GM20000 (cell line): ENCODE results near the gene RAB30.

ENCODE experiments used
- DNase-seq: peaks from one replicate; pipeline ENCODE4 v3.0.0; 2012; ENCODE audit warnings: low spot score
- CTCF ChIP-seq: IDR thresholded peaks from 2 replicates; pipeline ENCODE4 v1.5.1; 2012; ENCODE audit warnings: mild to moderate bottlenecking, control low read depth; ENCODE audit errors: extremely low read depth, missing control alignments

Gene RAB30

GRCh38 chr11:83047515-83048225 is 24.0 kb downstream of the RAB30 start:
- no peak for TF ChIP-seq CTCF
- no peak for DNase-seq

DNA sequence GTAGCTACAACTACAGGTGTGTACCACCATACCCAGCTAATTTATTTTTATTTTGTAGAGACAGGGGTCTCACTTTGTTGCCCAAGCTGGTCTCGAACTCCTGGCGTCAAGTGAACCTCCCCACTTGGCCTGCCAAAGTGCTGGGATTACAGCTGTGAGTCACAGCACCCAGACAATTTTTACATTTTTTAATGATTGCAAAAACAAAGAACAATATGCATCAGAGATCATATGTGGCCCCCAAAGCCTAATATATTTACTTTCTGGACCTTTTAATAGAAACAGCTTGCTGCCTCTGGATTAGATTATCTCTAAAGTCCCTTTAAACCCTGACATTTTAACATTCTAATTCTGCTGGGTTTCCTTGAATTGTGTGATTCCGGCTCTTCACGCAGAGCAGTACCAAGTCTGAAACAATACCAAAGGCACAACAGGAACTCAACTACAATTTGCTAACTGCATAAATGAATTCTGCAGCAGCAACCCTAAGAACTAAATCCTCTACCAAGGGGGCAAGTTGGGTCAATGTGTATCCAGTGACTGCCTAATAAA is 25.0 kb downstream of the RAB30 start:
- DNase-seq: no peak
- TF ChIP-seq CTCF: no peak

DNA sequence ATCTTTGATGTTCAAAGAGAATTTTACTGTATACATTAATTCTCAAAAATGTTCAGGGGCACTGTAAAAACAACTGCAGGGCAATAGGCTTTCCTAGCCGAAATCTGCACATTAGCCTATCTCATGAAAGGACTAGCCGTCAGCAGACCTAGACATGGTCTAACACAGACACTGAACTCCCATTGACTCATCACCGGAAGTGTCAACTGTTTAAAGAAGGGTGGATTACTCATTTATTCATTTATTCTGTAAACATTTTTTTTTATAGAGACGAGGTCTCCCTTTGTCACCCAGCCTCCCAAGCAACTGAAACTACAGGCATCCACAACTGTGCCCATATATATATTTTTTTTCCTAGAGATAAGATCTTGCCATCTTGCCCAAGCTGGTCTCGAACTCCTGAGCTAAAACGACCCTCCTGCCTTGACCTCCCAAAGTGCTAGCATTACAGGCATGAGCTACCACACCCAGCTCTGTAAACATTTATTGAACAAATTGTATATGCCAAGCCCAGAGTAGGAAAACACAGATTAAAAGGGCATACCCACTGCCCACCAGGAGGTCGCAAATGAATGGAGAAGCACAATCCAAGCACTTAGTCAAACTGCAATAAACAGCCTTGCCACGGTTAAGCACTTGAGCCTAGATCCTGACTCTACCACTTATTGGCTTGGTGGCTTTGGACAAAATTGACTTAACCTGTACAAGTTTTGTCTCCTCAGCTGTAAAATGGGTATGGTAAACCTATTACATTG is 26.6 kb downstream of the RAB30 start:
- DNase-seq: peak; percentile 37
- TF ChIP-seq CTCF: no peak

- TF ChIP-seq CTCF: no peak
- DNase-seq: no peak
These were observed 28.6 kb downstream of the RAB30 start for GRCh38 chr11:83042964-83043711.

DNA sequence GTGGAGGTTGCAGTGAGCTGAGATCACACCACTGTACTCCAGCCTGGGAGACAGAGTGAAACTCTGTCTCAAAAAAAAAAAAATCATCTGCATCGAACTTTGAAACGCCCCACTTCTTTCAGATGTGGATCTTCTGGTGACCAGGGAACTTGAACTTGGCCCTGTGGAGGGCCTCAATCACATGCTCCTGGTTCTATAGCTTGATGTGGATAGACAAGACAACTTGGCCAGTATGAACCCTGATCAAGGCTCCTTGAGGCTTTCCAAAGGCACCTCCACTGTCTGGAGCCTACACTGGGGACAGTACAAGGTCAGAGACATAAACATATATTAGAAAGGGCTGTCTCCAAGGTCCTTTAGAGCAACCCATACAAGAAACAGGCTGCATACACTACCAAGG is 30.6 kb downstream of the RAB30 start:
- no peak for TF ChIP-seq CTCF
- DNase-seq: no peak

GRCh38 chr11:83039566-83039965 is 32.1 kb downstream of the RAB30 start:
- no peak for DNase-seq
- no peak for TF ChIP-seq CTCF
